ENCODE results near the gene HLA-DRA. TPM values are rescaled to one million over a fixed set of nuclear protein-coding genes. Genes with fewer than 3 reads are reported as not detected.

Gene HLA-DRA
- total RNA-seq, 2 experiments from 2014 or later, result 552 to 1,231 TPM

DNA sequence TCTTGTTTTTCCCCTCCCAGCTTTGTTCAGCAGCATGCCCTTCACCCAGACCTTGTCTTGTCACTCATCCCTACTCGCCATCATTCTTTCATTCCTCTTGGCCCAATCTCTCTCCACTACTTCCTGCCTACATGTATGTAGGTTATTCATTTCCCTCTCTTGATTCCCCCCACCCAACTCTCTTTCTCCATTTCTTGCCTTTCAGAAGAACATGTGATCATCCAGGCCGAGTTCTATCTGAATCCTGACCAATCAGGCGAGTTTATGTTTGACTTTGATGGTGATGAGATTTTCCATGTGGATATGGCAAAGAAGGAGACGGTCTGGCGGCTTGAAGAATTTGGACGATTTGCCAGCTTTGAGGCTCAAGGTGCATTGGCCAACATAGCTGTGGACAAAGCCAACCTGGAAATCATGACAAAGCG lies 2.6 kb downstream of the HLA-DRA start:
- ChIA-PET CTCF (ENCODE audit: unreplicated experiment) (no interaction called here), POLR2A (interaction anchor here (0.5 kb wide), 1 partner anchor 438 kb away, joined by 4 read pairs; no protein-coding TSS in a partner anchor)
- Histone ChIP-seq H3K9me2 (ENCODE audit: insufficient read depth, low read length) (no peaks in the 10 kb centered on the region), H3K4me3 (ENCODE audit: low read depth, low read length, poor library complexity, severe bottlenecking) (peak overlapping the region; percentile 91), H3K9me3 (ENCODE audit: low read length) (no peaks in the 10 kb centered on the region), H3K4me2 (ENCODE audit: low read length) (peak overlapping the region; percentile 91), H3K36me3 (ENCODE audit: insufficient read depth, low read length) (peaks cover 56% of the 10 kb centered on the region), H3K79me2 (ENCODE audit: insufficient read depth, low read depth, low read length) (peaks cover 41% of the 10 kb centered on the region), H2AFZ (ENCODE audit: low read length) (no peak overlapping the region), H4K20me1 (ENCODE audit: insufficient read depth, low read length) (peaks cover 23% of the 10 kb centered on the region; the same call in 1 of the 2 replicates), H3K27ac (ENCODE audit: low read depth, low read length, poor library complexity, severe bottlenecking) (no peak overlapping the region), H3K4me1 (ENCODE audit: insufficient read depth, low read length, poor library complexity, severe bottlenecking) (peaks cover 44% of the 10 kb centered on the region)
- no peak for TF ChIP-seq EZH2phosphoT487 (IDR thresholded peaks at IDR 0.05; ENCODE audit: borderline replicate concordance, low read depth, low read length)
- TF ChIP-seq, protein P1, sequence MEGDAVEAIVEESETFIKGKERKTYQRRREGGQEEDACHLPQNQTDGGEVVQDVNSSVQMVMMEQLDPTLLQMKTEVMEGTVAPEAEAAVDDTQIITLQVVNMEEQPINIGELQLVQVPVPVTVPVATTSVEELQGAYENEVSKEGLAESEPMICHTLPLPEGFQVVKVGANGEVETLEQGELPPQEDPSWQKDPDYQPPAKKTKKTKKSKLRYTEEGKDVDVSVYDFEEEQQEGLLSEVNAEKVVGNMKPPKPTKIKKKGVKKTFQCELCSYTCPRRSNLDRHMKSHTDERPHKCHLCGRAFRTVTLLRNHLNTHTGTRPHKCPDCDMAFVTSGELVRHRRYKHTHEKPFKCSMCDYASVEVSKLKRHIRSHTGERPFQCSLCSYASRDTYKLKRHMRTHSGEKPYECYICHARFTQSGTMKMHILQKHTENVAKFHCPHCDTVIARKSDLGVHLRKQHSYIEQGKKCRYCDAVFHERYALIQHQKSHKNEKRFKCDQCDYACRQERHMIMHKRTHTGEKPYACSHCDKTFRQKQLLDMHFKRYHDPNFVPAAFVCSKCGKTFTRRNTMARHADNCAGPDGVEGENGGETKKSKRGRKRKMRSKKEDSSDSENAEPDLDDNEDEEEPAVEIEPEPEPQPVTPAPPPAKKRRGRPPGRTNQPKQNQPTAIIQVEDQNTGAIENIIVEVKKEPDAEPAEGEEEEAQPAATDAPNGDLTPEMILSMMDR (conservative IDR thresholded peaks at IDR 0.05; ENCODE audit: low read length), result no peak
- intact Hi-C loops (cut with micrococcal nuclease; ENCODE audit: unreplicated experiment), result no loop called here
- no TSS peak for BruUV-seq (replicated peaks)
- DNase-seq (ENCODE audit: low spot score), result no peak

DNA sequence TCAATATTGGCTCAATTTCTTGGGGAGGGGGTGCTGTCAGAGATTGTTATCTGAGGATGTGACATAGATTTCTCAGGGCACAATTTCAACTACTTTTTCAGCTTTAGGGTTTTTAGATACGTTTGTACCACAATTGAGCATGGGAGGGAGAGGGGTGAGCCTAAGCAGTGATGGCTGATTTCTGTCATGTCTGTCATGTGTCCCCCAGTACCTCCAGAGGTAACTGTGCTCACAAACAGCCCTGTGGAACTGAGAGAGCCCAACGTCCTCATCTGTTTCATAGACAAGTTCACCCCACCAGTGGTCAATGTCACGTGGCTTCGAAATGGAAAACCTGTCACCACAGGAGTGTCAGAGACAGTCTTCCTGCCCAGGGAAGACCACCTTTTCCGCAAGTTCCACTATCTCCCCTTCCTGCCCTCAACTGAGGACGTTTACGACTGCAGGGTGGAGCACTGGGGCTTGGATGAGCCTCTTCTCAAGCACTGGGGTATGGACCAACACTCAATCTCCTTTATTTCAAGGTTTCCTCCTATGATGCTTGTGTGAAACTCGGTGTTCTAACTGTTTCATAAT lies 3.4 kb downstream of the HLA-DRA start:
- intact Hi-C loops (cut with micrococcal nuclease; ENCODE audit: unreplicated experiment), result no loop called here
- ChIA-PET CTCF (ENCODE audit: unreplicated experiment) (no interaction called here), POLR2A (no interaction called here)
- Histone ChIP-seq H3K27ac (ENCODE audit: low read depth, low read length, poor library complexity, severe bottlenecking) (no peak overlapping the region), H3K4me3 (ENCODE audit: low read depth, low read length, poor library complexity, severe bottlenecking) (peak overlapping the region; percentile 91), H2AFZ (ENCODE audit: low read length) (no peak overlapping the region), H3K36me3 (ENCODE audit: insufficient read depth, low read length) (peaks cover 56% of the 10 kb centered on the region), H3K79me2 (ENCODE audit: insufficient read depth, low read depth, low read length) (peaks cover 41% of the 10 kb centered on the region), H3K9me3 (ENCODE audit: low read length) (no peaks in the 10 kb centered on the region), H3K4me2 (ENCODE audit: low read length) (peak overlapping the region; percentile 91), H4K20me1 (ENCODE audit: insufficient read depth, low read length) (peaks cover 23% of the 10 kb centered on the region; the same call in 1 of the 2 replicates), H3K4me1 (ENCODE audit: insufficient read depth, low read length, poor library complexity, severe bottlenecking) (peaks cover 37% of the 10 kb centered on the region), H3K9me2 (ENCODE audit: insufficient read depth, low read length) (no peaks in the 10 kb centered on the region)
- DNase-seq (ENCODE audit: low spot score), result no peak
- BruUV-seq (replicated peaks), result no TSS peak
- TF ChIP-seq EZH2phosphoT487 (IDR thresholded peaks at IDR 0.05; ENCODE audit: borderline replicate concordance, low read depth, low read length), result no peak
- TF ChIP-seq, protein P1 (conservative IDR thresholded peaks at IDR 0.05; ENCODE audit: low read length), result no peak

DNA sequence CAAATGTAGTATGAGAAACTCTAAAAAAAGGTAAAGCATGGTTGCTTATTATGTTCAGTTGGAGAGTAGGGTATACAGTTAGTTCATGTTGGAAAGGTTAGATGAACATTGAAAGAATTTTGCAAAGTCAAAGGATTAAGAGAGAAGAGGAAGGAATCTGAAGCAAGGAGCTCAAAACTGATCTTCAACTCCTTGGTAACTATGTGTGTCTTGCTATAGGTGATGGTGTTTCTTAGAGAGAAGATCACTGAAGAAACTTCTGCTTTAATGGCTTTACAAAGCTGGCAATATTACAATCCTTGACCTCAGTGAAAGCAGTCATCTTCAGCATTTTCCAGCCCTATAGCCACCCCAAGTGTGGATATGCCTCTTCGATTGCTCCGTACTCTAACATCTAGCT lies 4.7 kb downstream of the HLA-DRA start:
- BruUV-seq (replicated peaks), result no TSS peak
- Histone ChIP-seq H3K4me3 (ENCODE audit: low read depth, low read length, poor library complexity, severe bottlenecking) (no peak overlapping the region), H3K79me2 (ENCODE audit: insufficient read depth, low read depth, low read length) (peaks cover 35% of the 10 kb centered on the region), H3K27ac (ENCODE audit: low read depth, low read length, poor library complexity, severe bottlenecking) (no peak overlapping the region), H3K9me2 (ENCODE audit: insufficient read depth, low read length) (no peaks in the 10 kb centered on the region), H3K9me3 (ENCODE audit: low read length) (no peaks in the 10 kb centered on the region), H4K20me1 (ENCODE audit: insufficient read depth, low read length) (peaks cover 23% of the 10 kb centered on the region; the same call in 1 of the 2 replicates), H2AFZ (ENCODE audit: low read length) (no peak overlapping the region), H3K4me1 (ENCODE audit: insufficient read depth, low read length, poor library complexity, severe bottlenecking) (peaks cover 23% of the 10 kb centered on the region), H3K36me3 (ENCODE audit: insufficient read depth, low read length) (peaks cover 56% of the 10 kb centered on the region), H3K4me2 (ENCODE audit: low read length) (peak overlapping the region; percentile 3; the same call in 1 of the 2 replicates)
- TF ChIP-seq, protein P1 (conservative IDR thresholded peaks at IDR 0.05; ENCODE audit: low read length), result no peak
- no peak for TF ChIP-seq EZH2phosphoT487 (IDR thresholded peaks at IDR 0.05; ENCODE audit: borderline replicate concordance, low read depth, low read length)
- POLR2A ChIA-PET, result interaction anchor here (0.6 kb wide), 1 partner anchor 518 kb away, joined by 9 read pairs; no protein-coding TSS in a partner anchor
- CTCF ChIA-PET (ENCODE audit: unreplicated experiment), result no interaction called here
- intact Hi-C loops (cut with micrococcal nuclease; ENCODE audit: unreplicated experiment), result no loop called here
- no peak for DNase-seq (ENCODE audit: low spot score)

Measured in OCI-LY7 (cell line).